K562 (cell line): ENCODE data around the gene BIRC3. TPM values are rescaled to one million over a fixed set of nuclear protein-coding genes. Genes with fewer than 3 reads are reported as not detected.

Experiments used
- ARID2 ChIP-seq: fragments of 450-650 bp; IDR thresholded peaks from 2 replicates; pipeline ENCODE4 v1.6.1; 2017; ENCODE audit warnings: antibody characterized with exemption, mild to moderate bottlenecking
- CAMTA2 ChIP-seq: fragments of 250-450 bp; sonication (Bioruptor Pico); conservative IDR thresholded peaks from 2 replicates; pipeline ENCODE4 v1.5.1; 2022
- DMBX1 ChIP-seq: fragments of 250-450 bp; sonication (Bioruptor Pico); IDR thresholded peaks from 2 replicates; pipeline ENCODE4 v1.8.0; 2022; ENCODE audit warnings: inconsistent platforms, mild to moderate bottlenecking, moderate library complexity, borderline replicate concordance
- ELF2 ChIP-seq: fragments of 250-450 bp; sonication (Bioruptor Pico); IDR thresholded peaks from 2 replicates; pipeline ENCODE4 v1.5.0; 2021; ENCODE audit warnings: mild to moderate bottlenecking
- HIVEP1 ChIP-seq: fragments of 250-450 bp; sonication (Bioruptor Pico); IDR thresholded peaks from 2 replicates; pipeline ENCODE4 v1.4.0; 2020; ENCODE audit warnings: mild to moderate bottlenecking
- HMGN3 ChIP-seq: IDR thresholded peaks from 2 replicates; pipeline ENCODE4 v1.6.1; 2011; ENCODE audit warnings: borderline replicate concordance, low read depth, mild to moderate bottlenecking, mixed read lengths, low read length; ENCODE audit not compliant: insufficient read length; ENCODE audit errors: extremely low read depth
- KDM1A ChIP-seq, 2 experiments: fragments of 450-650 bp; IDR thresholded peaks; 2 replicates each; pipeline ENCODE4 v1.6.1; 2016; ENCODE audit warnings: mild to moderate bottlenecking in 2 of 2
- MAZ ChIP-seq, 2 experiments: fragments of 450-650 bp in 1 of 2; sonication (generic) in 1 of 2; formaldehyde crosslinking; IDR thresholded peaks in 1 of 2; conservative IDR thresholded peaks in 1 of 2; 2 replicates each; pipeline versions ENCODE4 v1.4.0 to v1.5.0; 2020; ENCODE audit warnings: mild to moderate bottlenecking in 1 of 2, missing genetic modification reagents in 1 of 2
- NEUROD1 ChIP-seq: fragments of 150-350 bp; IDR thresholded peaks from 2 replicates; pipeline ENCODE4 v1.6.1; 2014; ENCODE audit warnings: borderline replicate concordance, low read length, low read depth; ENCODE audit not compliant: partially characterized antibody
- SAFB2 ChIP-seq: fragments of 200-400 bp; formaldehyde crosslinking; IDR thresholded peaks from 2 replicates; pipeline ENCODE4 v1.6.1; 2018; ENCODE audit warnings: borderline replicate concordance, low read length, low read depth, moderate library complexity; ENCODE audit not compliant: severe bottlenecking
- SAP30 ChIP-seq: fragments of 200-600 bp; sonication (generic); IDR thresholded peaks from 2 replicates; pipeline ENCODE4 v1.6.1; 2012; ENCODE audit warnings: borderline replicate concordance, low read depth, mild to moderate bottlenecking, moderate library complexity, low read length, control low read depth, inconsistent platforms; ENCODE audit not compliant: insufficient read depth, poor library complexity, severe bottlenecking
- SMARCC2 ChIP-seq: fragments of 450-650 bp; IDR thresholded peaks from 2 replicates; pipeline ENCODE4 v1.6.1; 2017; ENCODE audit warnings: antibody characterized with exemption, moderate library complexity, mild to moderate bottlenecking, low read depth
- TOE1 ChIP-seq, 2 experiments: fragments of 450-650 bp in 1 of 2; sonication (generic) in 1 of 2; formaldehyde crosslinking in 1 of 2; IDR thresholded peaks; 2 replicates each; pipeline versions ENCODE4 v1.7.1 to v1.8.0; 2016 to 2022; ENCODE audit warnings: borderline replicate concordance in 2 of 2, mild to moderate bottlenecking in 2 of 2, antibody characterized with exemption in 1 of 2, inconsistent platforms in 1 of 2, low read depth in 1 of 2, missing genetic modification reagents in 1 of 2, moderate library complexity in 1 of 2
- ZEB2 ChIP-seq: fragments of 450-650 bp; IDR thresholded peaks from 2 replicates; pipeline ENCODE4 v1.6.1; 2016
- ZFP30 ChIP-seq: fragments of 250-450 bp; sonication (Bioruptor Pico); IDR thresholded peaks from 2 replicates; pipeline ENCODE4 v1.8.0; 2022; ENCODE audit warnings: moderate library complexity, mild to moderate bottlenecking, inconsistent platforms, borderline replicate concordance
- ZNF384 ChIP-seq: IDR thresholded peaks from 2 replicates; pipeline ENCODE4 v1.6.1; 2012; ENCODE audit warnings: low read depth, low read length, improper control_type of control experiment
- ZNF431 ChIP-seq: sonication (generic); formaldehyde crosslinking; IDR thresholded peaks from 2 replicates; pipeline ENCODE4 v1.8.0; 2022; ENCODE audit warnings: mild to moderate bottlenecking, missing genetic modification reagents
- ZNF717 ChIP-seq: fragments of 250-450 bp; sonication (Bioruptor Pico); IDR thresholded peaks from 2 replicates; pipeline ENCODE4 v1.5.0; 2021
- polyA plus RNA-seq, 8 experiments: library from polyadenylated mRNA; depleted of rRNA in 4 of 8; stranded (reverse) in 5 of 8; unstranded in 3 of 8; fragments of >200 nt; fragmentation: Nextera tagmentation in 2 of 8; fragmentation: Illumina TruSeq in 1 of 8; extraction: Ambion mirVana in 2 of 8; extraction: Trizol in 1 of 8; gene quantifications; 2 replicates each; pipeline versions ENCODE4 v1.2.1 to v1.2.3, GENCODE V29; 2011 to 2014; ENCODE audit warnings: inconsistent platforms in 1 of 8, missing spikeins in 1 of 8
- total RNA-seq, 7 experiments: library from RNA; depleted of rRNA in 6 of 7; stranded (reverse); fragments of >200 nt in 6 of 7; fragmentation: Illumina TruSeq in 2 of 7; extraction: Trizol in 2 of 7; gene quantifications; 2 replicates each; pipeline versions ENCODE4 v1.2.1 to v1.2.3, GENCODE V29; 2011 to 2021; ENCODE audit warnings: low replicate concordance in 1 of 7
- TF ChIP-seq, protein P1 (sequence below): sonication (generic); formaldehyde crosslinking; IDR thresholded peaks from 2 replicates; pipeline ENCODE4 v1.9.0; 2022; ENCODE audit warnings: mild to moderate bottlenecking, missing genetic modification reagents
- TF ChIP-seq, protein P2 (sequence below): IDR thresholded peaks from 3 replicates; pipeline ENCODE4 v1.6.1; 2011; ENCODE audit warnings: borderline replicate concordance, mild to moderate bottlenecking; ENCODE audit not compliant: insufficient read length, insufficient read depth
- TF ChIP-seq, protein P3 (sequence below): IDR thresholded peaks from 3 replicates; pipeline ENCODE4 v1.6.1; 2011; ENCODE audit warnings: borderline replicate concordance, mild to moderate bottlenecking, moderate library complexity; ENCODE audit not compliant: insufficient read length; ENCODE audit errors: extremely low read depth

The BIRC3 gene
- total and polyA plus RNA-seq, 9 of the 15 experiments (the other 6 are each of a cell fraction or from before 2014, with no cell fraction given), result 0.08 to 0.42 (median 0.18) TPM

DNA sequence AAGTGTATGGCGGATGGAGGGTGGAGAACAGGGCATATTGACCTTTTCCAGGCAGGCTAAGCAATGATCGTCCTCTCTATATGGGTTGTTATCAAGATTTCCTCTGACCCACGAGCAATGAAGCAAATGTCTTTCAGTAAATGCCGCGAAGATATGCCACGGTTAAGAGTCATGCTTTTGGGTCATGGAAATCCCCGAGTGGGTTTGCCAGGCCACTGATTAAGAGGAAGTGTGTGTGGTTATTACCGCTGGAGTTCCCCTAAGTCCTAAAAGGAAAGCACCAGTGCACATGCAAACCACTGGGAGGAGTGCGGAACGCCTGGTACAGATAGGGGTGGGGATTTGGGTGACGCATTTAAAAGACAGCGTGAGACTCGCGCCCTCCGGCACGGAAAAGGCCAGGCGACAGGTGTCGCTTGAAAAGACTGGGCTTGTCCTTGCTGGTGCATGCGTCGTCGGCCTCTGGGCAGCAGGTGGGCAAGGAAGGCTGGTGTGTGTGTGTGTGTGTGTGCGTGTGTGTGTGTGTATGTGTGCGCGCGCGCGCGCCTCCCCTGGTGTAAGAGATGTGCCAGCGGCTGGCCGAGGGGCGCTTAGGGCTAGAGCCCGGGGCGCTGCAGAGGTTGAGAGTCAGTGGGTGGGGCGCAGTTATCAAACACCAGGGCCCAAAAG is at the start of gene BIRC3 (continued):
- TF ChIP-seq ZNF431 (CRISPR knock-in tag) (no peak), MAZ (CRISPR knock-in tag; conservative IDR thresholded peaks at IDR 0.05 in 1 of 2, IDR thresholded peaks at IDR 0.05 in 1 of 2) (peak in 1 of 2 experiments; percentile 63; a peak in 1 of 4 replicates), SAFB2 (no peak), ARID2 (no peak), DMBX1 (no peak), CAMTA2 (no peak), NEUROD1 (no peak), SAP30 (no peak), ZNF384 (no peak), ZEB2 (peak; percentile 55; the same call in 1 of the 2 replicates), ELF2 (CRISPR knock-in tag) (no peak), TOE1 (IDR thresholded peaks at IDR 0.05; ENCODE audit: borderline replicate concordance) (peak; percentile 39; the same call in 1 of the 2 replicates), TOE1 (CRISPR knock-in tag; IDR thresholded peaks at IDR 0.05; ENCODE audit: borderline replicate concordance, low read depth) (no peak), ZNF717 (CRISPR knock-in tag) (no peak), SMARCC2 (peak; percentile 31; the same call in 1 of the 2 replicates), ZFP30 (CRISPR knock-in tag) (no peak), HIVEP1 (CRISPR knock-in tag) (no peak), HMGN3 (peak; percentile 21), KDM1A (IDR thresholded peaks at IDR 0.05) (no peak)
- TF ChIP-seq, protein P1, sequence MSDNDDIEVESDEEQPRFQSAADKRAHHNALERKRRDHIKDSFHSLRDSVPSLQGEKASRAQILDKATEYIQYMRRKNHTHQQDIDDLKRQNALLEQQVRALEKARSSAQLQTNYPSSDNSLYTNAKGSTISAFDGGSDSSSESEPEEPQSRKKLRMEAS (CRISPR knock-in tag), result peak; percentile 77
- TF ChIP-seq, protein P2, sequence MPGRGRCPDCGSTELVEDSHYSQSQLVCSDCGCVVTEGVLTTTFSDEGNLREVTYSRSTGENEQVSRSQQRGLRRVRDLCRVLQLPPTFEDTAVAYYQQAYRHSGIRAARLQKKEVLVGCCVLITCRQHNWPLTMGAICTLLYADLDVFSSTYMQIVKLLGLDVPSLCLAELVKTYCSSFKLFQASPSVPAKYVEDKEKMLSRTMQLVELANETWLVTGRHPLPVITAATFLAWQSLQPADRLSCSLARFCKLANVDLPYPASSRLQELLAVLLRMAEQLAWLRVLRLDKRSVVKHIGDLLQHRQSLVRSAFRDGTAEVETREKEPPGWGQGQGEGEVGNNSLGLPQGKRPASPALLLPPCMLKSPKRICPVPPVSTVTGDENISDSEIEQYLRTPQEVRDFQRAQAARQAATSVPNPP, result no peak
- TF ChIP-seq, protein P3, sequence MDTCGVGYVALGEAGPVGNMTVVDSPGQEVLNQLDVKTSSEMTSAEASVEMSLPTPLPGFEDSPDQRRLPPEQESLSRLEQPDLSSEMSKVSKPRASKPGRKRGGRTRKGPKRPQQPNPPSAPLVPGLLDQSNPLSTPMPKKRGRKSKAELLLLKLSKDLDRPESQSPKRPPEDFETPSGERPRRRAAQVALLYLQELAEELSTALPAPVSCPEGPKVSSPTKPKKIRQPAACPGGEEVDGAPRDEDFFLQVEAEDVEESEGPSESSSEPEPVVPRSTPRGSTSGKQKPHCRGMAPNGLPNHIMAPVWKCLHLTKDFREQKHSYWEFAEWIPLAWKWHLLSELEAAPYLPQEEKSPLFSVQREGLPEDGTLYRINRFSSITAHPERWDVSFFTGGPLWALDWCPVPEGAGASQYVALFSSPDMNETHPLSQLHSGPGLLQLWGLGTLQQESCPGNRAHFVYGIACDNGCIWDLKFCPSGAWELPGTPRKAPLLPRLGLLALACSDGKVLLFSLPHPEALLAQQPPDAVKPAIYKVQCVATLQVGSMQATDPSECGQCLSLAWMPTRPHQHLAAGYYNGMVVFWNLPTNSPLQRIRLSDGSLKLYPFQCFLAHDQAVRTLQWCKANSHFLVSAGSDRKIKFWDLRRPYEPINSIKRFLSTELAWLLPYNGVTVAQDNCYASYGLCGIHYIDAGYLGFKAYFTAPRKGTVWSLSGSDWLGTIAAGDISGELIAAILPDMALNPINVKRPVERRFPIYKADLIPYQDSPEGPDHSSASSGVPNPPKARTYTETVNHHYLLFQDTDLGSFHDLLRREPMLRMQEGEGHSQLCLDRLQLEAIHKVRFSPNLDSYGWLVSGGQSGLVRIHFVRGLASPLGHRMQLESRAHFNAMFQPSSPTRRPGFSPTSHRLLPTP, result no peak
